Neural progenitor cell (in vitro differentiated cells): ENCODE data around the gene PARD3B.

ENCODE experiments used
- EZH2 ChIP-seq: fragments of 200-600 bp; sonication (generic); IDR thresholded peaks from 2 replicates; pipeline ENCODE4 v1.6.1; 2017; ENCODE audit warnings: antibody characterized with exemption, mild to moderate bottlenecking, moderate library complexity
- EZH2phosphoT487 ChIP-seq: fragments of 200-600 bp; sonication (generic); IDR thresholded peaks from 2 replicates; pipeline ENCODE4 v1.6.1; 2017; ENCODE audit warnings: antibody characterized with exemption
- TF ChIP-seq, protein P1 (sequence below): fragments of 200-600 bp; sonication (generic); IDR thresholded peaks from 2 replicates; pipeline ENCODE4 v1.5.1; 2017; ENCODE audit warnings: antibody characterized with exemption, mild to moderate bottlenecking

DNA sequence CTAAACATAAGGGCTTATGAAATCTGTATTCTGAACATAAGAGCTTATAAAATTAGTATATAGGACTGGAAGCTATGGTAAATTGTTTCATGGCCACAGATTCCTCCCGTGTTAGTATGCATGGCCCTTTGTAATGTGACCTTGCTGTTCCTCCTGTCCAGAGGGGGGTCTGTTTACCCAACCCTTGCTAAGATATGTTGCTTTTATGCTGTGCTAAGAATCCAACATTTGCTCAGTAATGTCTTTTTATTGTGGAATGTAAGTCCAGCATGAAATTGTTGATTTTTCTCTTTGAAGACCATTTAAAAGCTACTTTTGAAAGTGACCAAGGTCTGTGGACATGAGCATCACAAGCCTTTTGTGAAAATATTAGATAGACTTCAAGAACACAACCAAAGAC lies 485.4 kb downstream of the PARD3B start:
- TF ChIP-seq EZH2 (no peak), EZH2phosphoT487 (no peak)
- TF ChIP-seq, protein P1, sequence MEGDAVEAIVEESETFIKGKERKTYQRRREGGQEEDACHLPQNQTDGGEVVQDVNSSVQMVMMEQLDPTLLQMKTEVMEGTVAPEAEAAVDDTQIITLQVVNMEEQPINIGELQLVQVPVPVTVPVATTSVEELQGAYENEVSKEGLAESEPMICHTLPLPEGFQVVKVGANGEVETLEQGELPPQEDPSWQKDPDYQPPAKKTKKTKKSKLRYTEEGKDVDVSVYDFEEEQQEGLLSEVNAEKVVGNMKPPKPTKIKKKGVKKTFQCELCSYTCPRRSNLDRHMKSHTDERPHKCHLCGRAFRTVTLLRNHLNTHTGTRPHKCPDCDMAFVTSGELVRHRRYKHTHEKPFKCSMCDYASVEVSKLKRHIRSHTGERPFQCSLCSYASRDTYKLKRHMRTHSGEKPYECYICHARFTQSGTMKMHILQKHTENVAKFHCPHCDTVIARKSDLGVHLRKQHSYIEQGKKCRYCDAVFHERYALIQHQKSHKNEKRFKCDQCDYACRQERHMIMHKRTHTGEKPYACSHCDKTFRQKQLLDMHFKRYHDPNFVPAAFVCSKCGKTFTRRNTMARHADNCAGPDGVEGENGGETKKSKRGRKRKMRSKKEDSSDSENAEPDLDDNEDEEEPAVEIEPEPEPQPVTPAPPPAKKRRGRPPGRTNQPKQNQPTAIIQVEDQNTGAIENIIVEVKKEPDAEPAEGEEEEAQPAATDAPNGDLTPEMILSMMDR: no peak
